GM12891 (cell line): ENCODE measurements around the gene LYRM4.

Experiments used
- POLR2A ChIP-seq: IDR thresholded peaks from 2 replicates; pipeline ENCODE4 v1.6.1; 2011; ENCODE audit warnings: low read depth, low read length, control low read depth
- POLR2AphosphoS5 ChIP-seq: IDR thresholded peaks from 2 replicates; pipeline ENCODE4 v1.6.1; 2011; ENCODE audit warnings: low read depth, low read length, control low read depth
- SPI1 ChIP-seq: IDR thresholded peaks from 2 replicates; pipeline ENCODE4 v1.6.1; 2011; ENCODE audit warnings: low read depth, low read length, control low read depth
- TAF1 ChIP-seq: IDR thresholded peaks from 2 replicates; pipeline ENCODE4 v1.6.1; 2011; ENCODE audit warnings: low read depth, low read length, control low read depth

DNA sequence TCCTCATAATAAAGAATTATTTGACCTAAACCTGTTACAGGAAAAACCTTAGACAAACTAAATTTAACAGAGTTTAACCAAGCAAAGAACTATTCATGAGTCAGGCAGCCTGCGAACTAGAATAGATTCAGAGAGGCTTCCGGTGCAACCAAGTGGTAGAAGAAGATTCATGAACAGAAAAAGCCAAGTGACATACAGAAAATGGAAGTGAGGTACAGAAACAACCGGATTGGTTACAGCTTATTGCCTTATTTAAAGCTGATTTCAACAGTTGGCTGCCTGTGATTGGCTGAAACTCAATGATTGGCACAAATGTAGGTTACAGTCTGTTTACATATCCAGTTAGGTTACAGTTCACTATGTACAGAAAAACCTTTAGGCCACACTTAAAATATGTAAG, 165.5 kb downstream of the LYRM4 start:
- TF ChIP-seq TAF1, result no peak
- no peak for TF ChIP-seq POLR2A
- no peak for TF ChIP-seq POLR2AphosphoS5
- no peak for TF ChIP-seq SPI1
